Lower leg skin (tissue), 3 donors: ENCODE measurements around the gene DMTF1.

ENCODE experiments used
- POLR2A ChIP-seq, 2 donors: fragments of 450-650 bp; IDR thresholded peaks; one replicate each; pipeline ENCODE4 v1.6.1; 2016 to 2017; ENCODE audit warnings: antibody characterized with exemption in 2 of 2, mild to moderate bottlenecking in 1 of 2, moderate library complexity in 1 of 2
- TF ChIP-seq, protein P1 (sequence below), 3 donors: fragments of 450-650 bp; IDR thresholded peaks; one replicate each; pipeline ENCODE4 v1.5.1; 2016; ENCODE audit warnings: antibody characterized with exemption in 3 of 3, mild to moderate bottlenecking in 3 of 3, moderate library complexity in 2 of 3

DNA sequence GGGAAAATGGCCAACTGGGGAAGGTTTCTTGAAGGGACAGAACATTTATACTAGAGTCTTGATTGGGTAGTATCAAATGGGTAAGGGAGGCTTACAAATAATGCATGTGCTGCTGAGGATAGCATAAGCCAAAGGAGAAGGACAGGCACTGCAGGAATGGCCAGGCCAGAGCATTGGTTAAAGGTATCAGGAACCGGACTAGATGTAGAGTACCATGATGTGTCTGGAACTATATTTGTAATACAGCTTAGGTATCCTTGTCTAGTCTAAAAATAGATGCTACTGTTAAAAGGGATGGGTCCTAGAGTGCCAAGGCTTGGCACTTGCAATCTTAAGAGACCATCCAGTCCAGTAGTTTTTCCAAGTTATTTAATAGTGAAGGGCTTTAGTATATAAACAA, 47.0 kb downstream of the DMTF1 start:
- TF ChIP-seq, protein P1, sequence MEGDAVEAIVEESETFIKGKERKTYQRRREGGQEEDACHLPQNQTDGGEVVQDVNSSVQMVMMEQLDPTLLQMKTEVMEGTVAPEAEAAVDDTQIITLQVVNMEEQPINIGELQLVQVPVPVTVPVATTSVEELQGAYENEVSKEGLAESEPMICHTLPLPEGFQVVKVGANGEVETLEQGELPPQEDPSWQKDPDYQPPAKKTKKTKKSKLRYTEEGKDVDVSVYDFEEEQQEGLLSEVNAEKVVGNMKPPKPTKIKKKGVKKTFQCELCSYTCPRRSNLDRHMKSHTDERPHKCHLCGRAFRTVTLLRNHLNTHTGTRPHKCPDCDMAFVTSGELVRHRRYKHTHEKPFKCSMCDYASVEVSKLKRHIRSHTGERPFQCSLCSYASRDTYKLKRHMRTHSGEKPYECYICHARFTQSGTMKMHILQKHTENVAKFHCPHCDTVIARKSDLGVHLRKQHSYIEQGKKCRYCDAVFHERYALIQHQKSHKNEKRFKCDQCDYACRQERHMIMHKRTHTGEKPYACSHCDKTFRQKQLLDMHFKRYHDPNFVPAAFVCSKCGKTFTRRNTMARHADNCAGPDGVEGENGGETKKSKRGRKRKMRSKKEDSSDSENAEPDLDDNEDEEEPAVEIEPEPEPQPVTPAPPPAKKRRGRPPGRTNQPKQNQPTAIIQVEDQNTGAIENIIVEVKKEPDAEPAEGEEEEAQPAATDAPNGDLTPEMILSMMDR (IDR thresholded peaks at IDR 0.05): no peak
- no peak for TF ChIP-seq POLR2A (IDR thresholded peaks at IDR 0.05)
